T-cell (primary cell): ENCODE results near the gene MAB21L1. TPM values are rescaled to one million over a fixed set of nuclear protein-coding genes. Genes with fewer than 3 reads are reported as not detected.
A peak's percentile ranks its signal among the peaks of the same experiment; 100 is the strongest.

Experiments
- ATAC-seq, 4 experiments: fragments of 200-7000 bp in 3 of 4; fragments of 150-1000 bp in 1 of 4; cut with Tn5 transposase; replicated peaks in 1 of 4; 1 replicate in 3 of 4; 2 replicates in 1 of 4; pipeline ENCODE4 v1.10.0; 2021; ENCODE audit warnings: moderate library complexity in 3 of 4, mild to moderate bottlenecking in 2 of 4, moderate number of reproducible peaks in 1 of 4
- CTCF ChIA-PET, 2 donors: fragments of 300-600 bp; sonication (Branson Sonifier 250); formaldehyde crosslinking; loops; one replicate each; lab custom pipeline; 2022; ENCODE audit warnings: antibody characterized with exemption in 2 of 2; lab: Charles Lee
- POLR2A ChIA-PET, 2 donors: fragments of 300-600 bp; sonication (Branson Sonifier 250); formaldehyde crosslinking; loops; one replicate each; lab custom pipeline; 2022; ENCODE audit warnings: antibody characterized with exemption in 2 of 2; lab: Charles Lee
- DNase-seq, 35 experiments: peaks; one replicate each; pipeline versions ENCODE4 v3.0.0 to v3.0.0-alpha.2; 2013 to 2023
- H3K27ac ChIP-seq: one replicate; pipeline ENCODE4 v1.5.1; 2013; ENCODE audit warnings: low read length
- H3K27me3 ChIP-seq, 2 experiments: replicated peaks in 1 of 2; 1 replicate in 1 of 2; 2 replicates in 1 of 2; pipeline versions ENCODE4 v1.6.1 to v1.7.0; 2013; ENCODE audit warnings: low read length in 1 of 2, mixed read lengths in 1 of 2; ENCODE audit not compliant: control insufficient read depth in 2 of 2, insufficient read depth in 2 of 2; ENCODE audit errors: extremely low read depth in 1 of 2
- H3K36me3 ChIP-seq, 2 donors: 1 replicate in 1 of 2; 2 replicates in 1 of 2; pipeline versions ENCODE4 v1.6.1 to v1.7.0; 2013; ENCODE audit warnings: low read length in 1 of 2; ENCODE audit not compliant: control insufficient read depth in 2 of 2, insufficient read depth in 1 of 2; ENCODE audit errors: extremely low read depth in 1 of 2
- H3K4me1 ChIP-seq, 2 experiments: 1 replicate in 1 of 2; 2 replicates in 1 of 2; pipeline versions ENCODE4 v1.6.1 to v1.7.0; 2013; ENCODE audit warnings: low read length in 2 of 2, mixed read lengths in 1 of 2; ENCODE audit not compliant: insufficient read depth in 2 of 2, control insufficient read depth in 1 of 2; ENCODE audit errors: extremely low read depth in 1 of 2
- H3K4me3 ChIP-seq, 2 donors: 1 replicate in 1 of 2; 2 replicates in 1 of 2; pipeline versions ENCODE4 v1.5.1 to v1.7.0; 2013; ENCODE audit warnings: mild to moderate bottlenecking in 2 of 2, low read length in 1 of 2, moderate library complexity in 1 of 2; ENCODE audit not compliant: control insufficient read depth in 1 of 2; ENCODE audit errors: extremely low read depth in 1 of 2
- H3K9me3 ChIP-seq: 2 replicates; pipeline ENCODE4 v1.7.0; 2013
- H3K27ac Mint-ChIP-seq, 2 donors: one replicate each; pipeline ENCODE4 v1.8.0; 2020 to 2021; ENCODE audit warnings: mild to moderate bottlenecking in 2 of 2, mixed read lengths in 2 of 2
- H3K27me3 Mint-ChIP-seq, 2 donors: one replicate each; pipeline ENCODE4 v1.8.0; 2021 to 2022; ENCODE audit warnings: mixed read lengths in 2 of 2
- H3K36me3 Mint-ChIP-seq: one replicate; pipeline ENCODE4 v1.8.0; 2021; ENCODE audit warnings: mixed read lengths
- H3K4me1 Mint-ChIP-seq, 3 donors: one replicate each; pipeline ENCODE4 v1.8.0; 2020 to 2022; ENCODE audit warnings: mixed read lengths in 3 of 3, mild to moderate bottlenecking in 1 of 3
- H3K4me3 Mint-ChIP-seq, 3 donors: one replicate each; pipeline ENCODE4 v1.8.0; 2020 to 2022; ENCODE audit warnings: mild to moderate bottlenecking in 3 of 3, mixed read lengths in 3 of 3, moderate library complexity in 3 of 3
- H3K9me3 Mint-ChIP-seq, 3 donors: one replicate each; pipeline ENCODE4 v1.8.0; 2020 to 2022; ENCODE audit warnings: mixed read lengths in 3 of 3
- WGBS: methylation state at CpG from one replicate; pipeline ENCODE4 v1.1.5; 2013; ENCODE audit warnings: missing lambda C conversion rate; ENCODE audit not compliant: insufficient coverage; 5-methylcytosine and 5-hydroxymethylcytosine counted together
- total RNA-seq, 35 experiments: library from RNA in 6 of 35; stranded (reverse) in 6 of 35; fragments of 120-200 nt in 1 of 35; gene quantifications; one replicate each; pipeline versions ENCODE4 v1.2.1 to v1.2.4 and lab custom pipeline; 2013 to 2026

The MAB21L1 gene
- total RNA-seq, 5 donors from 2014 or later (not counting 1 experiment from before 2014, with no cell fraction given): not detected

GRCh38 chr13:35483761-35484160 is 7.3 kb upstream of the MAB21L1 start:
- no peaks in the 10 kb centered on the region for H3K36me3 Mint-ChIP-seq
- H3K27me3 Mint-ChIP-seq: peaks cover 1 to 9% of the 10 kb centered on the region in 2 donors
- Histone ChIP-seq H3K36me3 (no peaks in the 10 kb centered on the region), H3K9me3 (no peaks in the 10 kb centered on the region), H3K4me1 (peaks cover 0 to 2% of the 10 kb centered on the region in 2 experiments), H3K27me3 (peaks cover 0 to 3% of the 10 kb centered on the region in 2 experiments), H3K27ac (no peak overlapping the region), H3K4me3 (no peak overlapping the region)
- no peak overlapping the region for H3K27ac Mint-ChIP-seq
- H3K4me1 Mint-ChIP-seq: peaks cover 0 to 2% (median 0%) of the 10 kb centered on the region in 3 donors
- no peak for DNase-seq
- H3K9me3 Mint-ChIP-seq: no peaks in the 10 kb centered on the region
- no peak for ATAC-seq
- no peak overlapping the region for H3K4me3 Mint-ChIP-seq
- no CpG with 5 or more reads among the region's 3 CpGs for WGBS
- CTCF ChIA-PET: no interaction called here
- POLR2A ChIA-PET: interaction anchor here in 1 of 2 donors (0.5 kb wide), 1 partner anchor 77 kb away, joined by 7 read pairs; no protein-coding TSS in a partner anchor

GRCh38 chr13:35482527-35482926 is 6.0 kb upstream of the MAB21L1 start:
- no peaks in the 10 kb centered on the region for H3K9me3 Mint-ChIP-seq
- CTCF ChIA-PET: no interaction called here
- H3K36me3 Mint-ChIP-seq: no peaks in the 10 kb centered on the region
- peaks cover 0 to 10% (median 0%) of the 10 kb centered on the region in 3 donors for H3K4me1 Mint-ChIP-seq
- WGBS: no CpG with 5 or more reads among the region's 1 CpG
- Histone ChIP-seq H3K36me3 (no peaks in the 10 kb centered on the region), H3K27ac (no peak overlapping the region), H3K9me3 (no peaks in the 10 kb centered on the region), H3K4me3 (no peak overlapping the region), H3K27me3 (peaks cover 2 to 10% of the 10 kb centered on the region in 2 experiments), H3K4me1 (peaks cover 0 to 6% of the 10 kb centered on the region in 2 experiments)
- H3K27ac Mint-ChIP-seq: no peak overlapping the region
- ATAC-seq: no peak
- POLR2A ChIA-PET: no interaction called here
- DNase-seq: no peak
- peaks cover 12 to 19% of the 10 kb centered on the region in 2 donors for H3K27me3 Mint-ChIP-seq
- H3K4me3 Mint-ChIP-seq: no peak overlapping the region

- ChIA-PET POLR2A (no interaction called here), CTCF (no interaction called here)
- no peak for DNase-seq
- ATAC-seq: no peak
- Histone ChIP-seq H3K27me3 (peaks cover 4 to 11% of the 10 kb centered on the region in 2 experiments), H3K9me3 (no peaks in the 10 kb centered on the region), H3K4me1 (peaks cover 0 to 7% of the 10 kb centered on the region in 2 experiments), H3K36me3 (no peaks in the 10 kb centered on the region), H3K27ac (no peak overlapping the region), H3K4me3 (no peak overlapping the region)
- no peaks in the 10 kb centered on the region for H3K36me3 Mint-ChIP-seq
- H3K4me1 Mint-ChIP-seq: peaks cover 0 to 16% (median 2%) of the 10 kb centered on the region in 3 donors
- WGBS: no CpG with 5 or more reads among the region's 2 CpGs
- H3K27ac Mint-ChIP-seq: no peak overlapping the region
- no peaks in the 10 kb centered on the region for H3K9me3 Mint-ChIP-seq
- no peak overlapping the region for H3K4me3 Mint-ChIP-seq
- peaks cover 20 to 27% of the 10 kb centered on the region in 2 donors for H3K27me3 Mint-ChIP-seq
These were observed 5.3 kb upstream of the MAB21L1 start for GRCh38 chr13:35481777-35482176.

GRCh38 chr13:35480346-35480745 is 3.9 kb upstream of the MAB21L1 start:
- H3K27me3 ChIP-seq: peaks cover 8 to 25% of the 10 kb centered on the region in 2 experiments
- POLR2A ChIA-PET: no interaction called here
- H3K27me3 Mint-ChIP-seq: peaks cover 34 to 41% of the 10 kb centered on the region in 2 donors

GRCh38 chr13:35479706-35480105 is 3.2 kb upstream of the MAB21L1 start:
- Histone ChIP-seq H3K36me3 (no peaks in the 10 kb centered on the region), H3K4me1 (peaks cover 10 to 26% of the 10 kb centered on the region in 2 experiments), H3K9me3 (no peaks in the 10 kb centered on the region), H3K27me3 (peaks cover 8 to 30% of the 10 kb centered on the region in 2 experiments), H3K4me3 (no peak overlapping the region), H3K27ac (no peak overlapping the region)
- no CpG with 5 or more reads among the region's 1 CpG for WGBS
- Mint-ChIP-seq H3K4me1 (peaks cover 17 to 37% (median 23%) of the 10 kb centered on the region in 3 donors), H3K4me3 (no peak overlapping the region), H3K27me3 (peaks cover 41 to 48% of the 10 kb centered on the region in 2 donors), H3K27ac (no peak overlapping the region), H3K9me3 (peaks cover 0 to 2% (median 0%) of the 10 kb centered on the region in 3 donors), H3K36me3 (peaks cover 4% of the 10 kb centered on the region)
- DNase-seq: no peak
- ChIA-PET POLR2A (interaction anchor here in 1 of 2 donors (0.6 kb wide), 1 partner anchor 100 kb away, joined by 3 read pairs; no protein-coding TSS in a partner anchor), CTCF (no interaction called here)
- ATAC-seq: no peak

More at GRCh38 chr13:35480346-35480745, 3.9 kb upstream of the MAB21L1 start:
- Mint-ChIP-seq H3K4me1 (peaks cover 13 to 30% (median 17%) of the 10 kb centered on the region in 3 donors), H3K9me3 (peaks cover 0 to 2% (median 0%) of the 10 kb centered on the region in 3 donors), H3K36me3 (peaks cover 4% of the 10 kb centered on the region), H3K27ac (no peak overlapping the region), H3K4me3 (no peak overlapping the region)
- no CpG with 5 or more reads among the region's 2 CpGs for WGBS
- DNase-seq: no peak
- CTCF ChIA-PET: no interaction called here
- Histone ChIP-seq H3K27ac (no peak overlapping the region), H3K4me1 (peaks cover 8 to 21% of the 10 kb centered on the region in 2 experiments), H3K36me3 (no peaks in the 10 kb centered on the region), H3K4me3 (no peak overlapping the region), H3K9me3 (no peaks in the 10 kb centered on the region)
- no peak for ATAC-seq

- H3K36me3 ChIP-seq: no peaks in the 10 kb centered on the region
- Mint-ChIP-seq H3K36me3 (peaks cover 4% of the 10 kb centered on the region), H3K27ac (no peak overlapping the region), H3K4me3 (peak overlapping the region in 1 of 3 donors; percentile 55), H3K9me3 (peaks cover 0 to 3% (median 2%) of the 10 kb centered on the region in 3 donors), H3K27me3 (peaks cover 46 to 53% of the 10 kb centered on the region in 2 donors), H3K4me1 (peaks cover 19 to 41% (median 27%) of the 10 kb centered on the region in 3 donors)
- ChIA-PET POLR2A (interaction anchor here in 1 of 2 donors (0.6 kb wide), 1 partner anchor 101 kb away, joined by 3 read pairs; no protein-coding TSS in a partner anchor), CTCF (interaction anchor here in 1 of 2 donors (0.6 kb wide), 1 partner anchor 546 kb away, joined by 3 read pairs; no protein-coding TSS in a partner anchor)
- ATAC-seq (no peak), DNase-seq (no peak)
- H3K4me3 ChIP-seq: peak overlapping the region in 1 of 2 donors; percentile 10
- peaks cover 8 to 30% of the 10 kb centered on the region in 2 experiments for H3K27me3 ChIP-seq
- 37% methylated on average over 4 of the region's 14 CpGs for WGBS
- peaks cover 10 to 26% of the 10 kb centered on the region in 2 experiments for H3K4me1 ChIP-seq
- H3K27ac ChIP-seq: no peak overlapping the region
- H3K9me3 ChIP-seq: no peaks in the 10 kb centered on the region
These were observed 2.6 kb upstream of the MAB21L1 start for GRCh38 chr13:35479038-35479492.
